ENCODE results near the gene SIRPG. TPM values are rescaled to one million over a fixed set of nuclear protein-coding genes. Genes with fewer than 3 reads are reported as not detected.
A peak's percentile ranks its signal among the peaks of the same experiment; 100 is the strongest.

Gene SIRPG
- total and polyA plus RNA-seq, 4 donors, result 0.87 TPM; not detected in 3

- Histone ChIP-seq H3K9me3 (ENCODE audit: control insufficient read depth, low read length) (no peaks in the 10 kb centered on the region), H3K4me3 (ENCODE audit: low read length in 2 of 2) (no peak overlapping the region), H3K36me3 (ENCODE audit: control insufficient read depth in 1 of 2, insufficient read depth in 2 of 2, low read length in 1 of 2) (no peaks in the 10 kb centered on the region), H3K4me1 (ENCODE audit: control insufficient read depth in 1 of 2, insufficient read depth in 2 of 2, low read length in 2 of 2) (no peaks in the 10 kb centered on the region), H3K27me3 (ENCODE audit: control insufficient read depth in 1 of 2, insufficient read depth in 2 of 2, low read length in 1 of 2) (no peaks in the 10 kb centered on the region), H3K27ac (ENCODE audit: low read depth in 1 of 2, low read length in 2 of 2) (no peak overlapping the region)
- ATAC-seq (ENCODE audit: low FRiP score) (no peak), DNase-seq (no peak)
- intact Hi-C loops (cut with DNase I), result no loop called here
- WGBS, 2 donors, result 47 to 57% methylated on average over 2 of the region's 2 CpGs
These were observed 32.4 kb downstream of the SIRPG start for GRCh38 chr20:1625083-1625690.

GRCh38 chr20:1623501-1624205, 33.9 kb downstream of the SIRPG start:
- H3K4me1 ChIP-seq (ENCODE audit: control insufficient read depth in 1 of 2, insufficient read depth in 2 of 2, low read length in 2 of 2), result no peaks in the 10 kb centered on the region
- intact Hi-C loops (cut with DNase I), result no loop called here
- H3K27ac ChIP-seq (ENCODE audit: low read depth in 1 of 2, low read length in 2 of 2), result no peak overlapping the region
- WGBS, 2 donors, result 83 to 88% methylated on average over 14 of the region's 14 CpGs
- H3K27me3 ChIP-seq (ENCODE audit: control insufficient read depth in 1 of 2, insufficient read depth in 2 of 2, low read length in 1 of 2), result no peaks in the 10 kb centered on the region
- no peaks in the 10 kb centered on the region for H3K36me3 ChIP-seq (ENCODE audit: control insufficient read depth in 1 of 2, insufficient read depth in 2 of 2, low read length in 1 of 2)
- H3K4me3 ChIP-seq (ENCODE audit: low read length in 2 of 2), result no peak overlapping the region
- DNase-seq (no peak), ATAC-seq (ENCODE audit: low FRiP score) (no peak)
- H3K9me3 ChIP-seq (ENCODE audit: control insufficient read depth, low read length), result peaks cover 2% of the 10 kb centered on the region

GRCh38 chr20:1622450-1622849, 35.1 kb downstream of the SIRPG start:
- WGBS, 2 donors, result 4 to 6% methylated on average over 1 of the region's 1 CpG
- no peak for ATAC-seq (ENCODE audit: low FRiP score)
- no peak overlapping the region for H3K4me3 ChIP-seq (ENCODE audit: low read length in 2 of 2)
- no peak for DNase-seq
- intact Hi-C loops (cut with DNase I), result no loop called here
- no peaks in the 10 kb centered on the region for H3K4me1 ChIP-seq (ENCODE audit: control insufficient read depth in 1 of 2, insufficient read depth in 2 of 2, low read length in 2 of 2)
- no peaks in the 10 kb centered on the region for H3K27me3 ChIP-seq (ENCODE audit: control insufficient read depth in 1 of 2, insufficient read depth in 2 of 2, low read length in 1 of 2)
- H3K27ac ChIP-seq (ENCODE audit: low read depth in 1 of 2, low read length in 2 of 2), result no peak overlapping the region
- H3K36me3 ChIP-seq (ENCODE audit: control insufficient read depth in 1 of 2, insufficient read depth in 2 of 2, low read length in 1 of 2), result no peaks in the 10 kb centered on the region
- peaks cover 2% of the 10 kb centered on the region for H3K9me3 ChIP-seq (ENCODE audit: control insufficient read depth, low read length)

- WGBS, 2 donors, result 68 to 81% methylated on average over 1 of the region's 1 CpG
These were observed 36.3 kb downstream of the SIRPG start for GRCh38 chr20:1621316-1621715.

GRCh38 chr20:1619861-1620444, 37.6 kb downstream of the SIRPG start, which contains the start of gene SIRPB1:
Gene SIRPB1, minus strand, starts transcription at chr20:1620009. Its CDS starts 65 bp downstream, at chr20:1619944.
- ATAC-seq (ENCODE audit: low FRiP score) (peak; percentile 19), DNase-seq (no peak)
- no peak within 1 kb of the TSS for H3K4me3 ChIP-seq (ENCODE audit: low read length in 2 of 2)
- peaks cover 2% of the 10 kb centered on the region for H3K9me3 ChIP-seq (ENCODE audit: control insufficient read depth, low read length)
- H3K4me1 ChIP-seq (ENCODE audit: control insufficient read depth in 1 of 2, insufficient read depth in 2 of 2, low read length in 2 of 2), result no peaks in the 10 kb centered on the region
- no peaks in the 10 kb centered on the region for H3K36me3 ChIP-seq (ENCODE audit: control insufficient read depth in 1 of 2, insufficient read depth in 2 of 2, low read length in 1 of 2)
- intact Hi-C loops (cut with DNase I), result no loop called here
- WGBS, 2 donors, result 66 to 67% methylated on average over 5 of the region's 5 CpGs
- no peaks in the 10 kb centered on the region for H3K27me3 ChIP-seq (ENCODE audit: control insufficient read depth in 1 of 2, insufficient read depth in 2 of 2, low read length in 1 of 2)
- no peak within 1 kb of the TSS for H3K27ac ChIP-seq (ENCODE audit: low read depth in 1 of 2, low read length in 2 of 2)

More at GRCh38 chr20:1621316-1621715, 36.3 kb downstream of the SIRPG start:
- DNase-seq (no peak), ATAC-seq (ENCODE audit: low FRiP score) (no peak)
- no peaks in the 10 kb centered on the region for H3K36me3 ChIP-seq (ENCODE audit: control insufficient read depth in 1 of 2, insufficient read depth in 2 of 2, low read length in 1 of 2)
- no peaks in the 10 kb centered on the region for H3K27me3 ChIP-seq (ENCODE audit: control insufficient read depth in 1 of 2, insufficient read depth in 2 of 2, low read length in 1 of 2)
- intact Hi-C loops (cut with DNase I), result no loop called here
- no peaks in the 10 kb centered on the region for H3K4me1 ChIP-seq (ENCODE audit: control insufficient read depth in 1 of 2, insufficient read depth in 2 of 2, low read length in 2 of 2)
- no peak overlapping the region for H3K27ac ChIP-seq (ENCODE audit: low read depth in 1 of 2, low read length in 2 of 2)
- peaks cover 2% of the 10 kb centered on the region for H3K9me3 ChIP-seq (ENCODE audit: control insufficient read depth, low read length)
- H3K4me3 ChIP-seq (ENCODE audit: low read length in 2 of 2), result no peak overlapping the region

GRCh38 chr20:1618954-1619540, 38.5 kb downstream of the SIRPG start:
- H3K36me3 ChIP-seq (ENCODE audit: control insufficient read depth in 1 of 2, insufficient read depth in 2 of 2, low read length in 1 of 2), result no peaks in the 10 kb centered on the region
- H3K4me1 ChIP-seq (ENCODE audit: control insufficient read depth in 1 of 2, insufficient read depth in 2 of 2, low read length in 2 of 2), result no peaks in the 10 kb centered on the region
- no peak overlapping the region for H3K27ac ChIP-seq (ENCODE audit: low read depth in 1 of 2, low read length in 2 of 2)
- no peak for ATAC-seq (ENCODE audit: low FRiP score)
- intact Hi-C loops (cut with DNase I), result no loop called here
- H3K27me3 ChIP-seq (ENCODE audit: control insufficient read depth in 1 of 2, insufficient read depth in 2 of 2, low read length in 1 of 2), result no peaks in the 10 kb centered on the region
- no peak for DNase-seq
- peaks cover 2% of the 10 kb centered on the region for H3K9me3 ChIP-seq (ENCODE audit: control insufficient read depth, low read length)
- no peak overlapping the region for H3K4me3 ChIP-seq (ENCODE audit: low read length in 2 of 2)

GRCh38 chr20:1618479-1618878, 39.1 kb downstream of the SIRPG start:
- Histone ChIP-seq H3K4me3 (ENCODE audit: low read length in 2 of 2) (no peak overlapping the region), H3K4me1 (ENCODE audit: control insufficient read depth in 1 of 2, insufficient read depth in 2 of 2, low read length in 2 of 2) (no peaks in the 10 kb centered on the region), H3K27ac (ENCODE audit: low read depth in 1 of 2, low read length in 2 of 2) (no peak overlapping the region), H3K9me3 (ENCODE audit: control insufficient read depth, low read length) (peaks cover 2% of the 10 kb centered on the region), H3K27me3 (ENCODE audit: control insufficient read depth in 1 of 2, insufficient read depth in 2 of 2, low read length in 1 of 2) (no peaks in the 10 kb centered on the region), H3K36me3 (ENCODE audit: control insufficient read depth in 1 of 2, insufficient read depth in 2 of 2, low read length in 1 of 2) (no peaks in the 10 kb centered on the region)
- intact Hi-C loops (cut with DNase I), result no loop called here
- ATAC-seq (ENCODE audit: low FRiP score), result no peak
- no peak for DNase-seq

GRCh38 chr20:1616858-1617434, 40.6 kb downstream of the SIRPG start:
- intact Hi-C loops (cut with DNase I), result no loop called here
- Histone ChIP-seq H3K27me3 (ENCODE audit: control insufficient read depth in 1 of 2, insufficient read depth in 2 of 2, low read length in 1 of 2) (no peaks in the 10 kb centered on the region), H3K4me1 (ENCODE audit: control insufficient read depth in 1 of 2, insufficient read depth in 2 of 2, low read length in 2 of 2) (no peaks in the 10 kb centered on the region), H3K27ac (ENCODE audit: low read depth in 1 of 2, low read length in 2 of 2) (no peak overlapping the region), H3K4me3 (ENCODE audit: low read length in 2 of 2) (no peak overlapping the region), H3K9me3 (ENCODE audit: control insufficient read depth, low read length) (peaks cover 2% of the 10 kb centered on the region), H3K36me3 (ENCODE audit: control insufficient read depth in 1 of 2, insufficient read depth in 2 of 2, low read length in 1 of 2) (no peaks in the 10 kb centered on the region)
- DNase-seq, result no peak
- no peak for ATAC-seq (ENCODE audit: low FRiP score)

All from aorta (tissue), 5 donors.